GM18870 (cell line): ENCODE measurements around the gene IL11.

Source experiments
- ATAC-seq: cut with Tn5 transposase; IDR thresholded peaks from one replicate; pipeline ENCODE4 v1.9.1; 2021; ENCODE audit warnings: moderate library complexity; ENCODE audit not compliant: unreplicated experiment

IL11 gene

GRCh38 chr19:55353803-55354697 is 16.2 kb downstream of the IL11 start:
- ATAC-seq: no peak

- no peak for ATAC-seq
Observed at GRCh38 chr19:55353356-55353802, 16.9 kb downstream of the IL11 start.

- no peak for ATAC-seq
Observed at GRCh38 chr19:55352549-55353145, 17.6 kb downstream of the IL11 start.

GRCh38 chr19:55352040-55352439 is 18.2 kb downstream of the IL11 start:
- ATAC-seq: no peak

- no peak for ATAC-seq
Observed at GRCh38 chr19:55350620-55351315, 19.5 kb downstream of the IL11 start.

- no peak for ATAC-seq
Observed at GRCh38 chr19:55348317-55349034, 21.8 kb downstream of the IL11 start.

- no peak for ATAC-seq
Observed at GRCh38 chr19:55347442-55348009, 22.7 kb downstream of the IL11 start.

- ATAC-seq: no peak
Observed at GRCh38 chr19:55346725-55347441, 23.4 kb downstream of the IL11 start.

GRCh38 chr19:55345818-55346724 is 24.2 kb downstream of the IL11 start:
- no peak for ATAC-seq

GRCh38 chr19:55345101-55345817 is 25.0 kb downstream of the IL11 start:
- ATAC-seq: no peak

GRCh38 chr19:55344444-55344843 is 25.8 kb downstream of the IL11 start:
- no peak for ATAC-seq

- no peak for ATAC-seq
Observed at GRCh38 chr19:55341595-55342531, 28.4 kb downstream of the IL11 start.

- ATAC-seq: no peak
Observed at GRCh38 chr19:55341171-55341588, 29.1 kb downstream of the IL11 start.

- no peak for ATAC-seq
Observed at GRCh38 chr19:55340784-55341147, 29.5 kb downstream of the IL11 start.

GRCh38 chr19:55339889-55340783 is 30.1 kb downstream of the IL11 start:
- ATAC-seq: no peak
